Mesendoderm (in vitro differentiated cells): ENCODE data around the gene CYB5A. TPM values are rescaled to one million over a fixed set of nuclear protein-coding genes. Genes with fewer than 3 reads are reported as not detected.
A peak's percentile ranks its signal among the peaks of the same experiment; 100 is the strongest.

ENCODE experiments used
- DNase-seq: peaks from one replicate; pipeline ENCODE4 v3.0.0; 2013
- H2AK5ac ChIP-seq: 2 replicates; pipeline ENCODE4 v1.6.1; 2013; ENCODE audit warnings: low read length, inconsistent platforms
- H2BK120ac ChIP-seq: 2 replicates; pipeline ENCODE4 v1.6.1; 2013; ENCODE audit warnings: low read depth, mild to moderate bottlenecking, low read length, moderate library complexity, mixed read lengths
- H2BK15ac ChIP-seq: replicated peaks from 2 replicates; pipeline ENCODE4 v1.6.1; 2013; ENCODE audit warnings: low read depth, mild to moderate bottlenecking, moderate library complexity
- H2BK5ac ChIP-seq: 2 replicates; pipeline ENCODE4 v1.6.1; 2013; ENCODE audit warnings: low read length, inconsistent platforms
- H3K18ac ChIP-seq: 2 replicates; pipeline ENCODE4 v1.6.1; 2013; ENCODE audit warnings: mild to moderate bottlenecking, low read length, mixed read lengths
- H3K23ac ChIP-seq: one replicate; pipeline ENCODE4 v1.6.1; 2013; ENCODE audit warnings: low read length
- H3K27ac ChIP-seq: 2 replicates; pipeline ENCODE4 v1.5.1; 2013; ENCODE audit warnings: low read depth, mild to moderate bottlenecking, inconsistent platforms, low read length, moderate library complexity
- H3K27me3 ChIP-seq: 2 replicates; pipeline ENCODE4 v1.6.1; 2013; ENCODE audit warnings: low read length, control low read depth, mild to moderate bottlenecking, inconsistent platforms; ENCODE audit not compliant: insufficient read depth, poor library complexity
- H3K36me3 ChIP-seq: 2 replicates; pipeline ENCODE4 v1.6.1; 2013; ENCODE audit warnings: low read length, inconsistent platforms; ENCODE audit not compliant: control insufficient read depth, insufficient read depth
- H3K4ac ChIP-seq: one replicate; pipeline ENCODE4 v1.6.1; 2013; ENCODE audit warnings: low read depth, mild to moderate bottlenecking, low read length, moderate library complexity
- H3K4me1 ChIP-seq: 2 replicates; pipeline ENCODE4 v1.6.1; 2013; ENCODE audit warnings: low read depth, low read length, inconsistent platforms; ENCODE audit not compliant: control insufficient read depth
- H3K4me2 ChIP-seq: 2 replicates; pipeline ENCODE4 v1.6.1; 2013; ENCODE audit warnings: low read length
- H3K4me3 ChIP-seq: 2 replicates; pipeline ENCODE4 v1.5.1; 2013; ENCODE audit warnings: mild to moderate bottlenecking, low read length
- H3K56ac ChIP-seq: one replicate; pipeline ENCODE4 v1.6.1; 2013; ENCODE audit warnings: low read length
- H3K79me1 ChIP-seq: 2 replicates; pipeline ENCODE4 v1.6.1; 2013; ENCODE audit warnings: low read length, inconsistent platforms
- H3K79me2 ChIP-seq: 2 replicates; pipeline ENCODE4 v1.6.1; 2013; ENCODE audit warnings: mild to moderate bottlenecking, low read length; ENCODE audit not compliant: control insufficient read depth, insufficient read depth
- H3K9ac ChIP-seq: 2 replicates; pipeline ENCODE4 v1.6.1; 2013; ENCODE audit warnings: low read length, inconsistent platforms
- H4K5ac ChIP-seq: one replicate; pipeline ENCODE4 v1.6.1; 2013; ENCODE audit warnings: low read length
- H4K8ac ChIP-seq: one replicate; pipeline ENCODE4 v1.6.1; 2013; ENCODE audit warnings: low read depth, mild to moderate bottlenecking, control low read depth, low read length, moderate library complexity
- WGBS: extraction: QIAGEN DNeasy Blood & Tissue Kit; methylation state at CpG from one replicate; pipeline ENCODE4 v1.1.7; 2013; ENCODE audit warnings: low lambda C conversion rate, missing lambda C conversion rate; ENCODE audit not compliant: insufficient coverage; ENCODE audit errors: extremely low coverage; 5-methylcytosine and 5-hydroxymethylcytosine counted together
- polyA plus RNA-seq, 2 experiments: library from polyadenylated mRNA; stranded (reverse); fragments of 200-250 nt; gene quantifications; one replicate each; pipeline ENCODE4 v1.2.3, GENCODE V29; 2013

Gene CYB5A
- polyA plus RNA-seq (2013, experiment 1 of 2) = 79.8 TPM
- polyA plus RNA-seq (2013, experiment 2 of 2) = 88.2 TPM

GRCh38 chr18:74291771-74292540 lies at the start of gene CYB5A:
CYB5A (minus strand) TSS chr18:74291963; CDS start chr18:74291875, 88 bp downstream.
- Histone ChIP-seq H3K4me3 (peak within 1 kb of the TSS; percentile 81), H3K56ac (peak within 1 kb of the TSS; percentile 82), H3K79me2 (peaks cover 1% of the 10 kb centered on the region), H3K4me2 (peak within 1 kb of the TSS; percentile 69), H3K79me1 (no peaks in the 10 kb centered on the region), H4K8ac (peak within 1 kb of the TSS; percentile 16), H3K18ac (no peak within 1 kb of the TSS), H3K9ac (peak within 1 kb of the TSS; percentile 71), H2BK5ac (no peak within 1 kb of the TSS), H3K4ac (no peak within 1 kb of the TSS), H2BK15ac (no peak within 1 kb of the TSS), H3K4me1 (no peaks in the 10 kb centered on the region), H3K27ac (no peak within 1 kb of the TSS), H3K27me3 (no peaks in the 10 kb centered on the region), H4K5ac (no peak within 1 kb of the TSS), H2AK5ac (no peak within 1 kb of the TSS), H2BK120ac (no peak within 1 kb of the TSS), H3K36me3 (no peaks in the 10 kb centered on the region), H3K23ac (no peak within 1 kb of the TSS)
- peak; percentile 96 for DNase-seq
- no CpG with 5 or more reads among the region's 68 CpGs for WGBS

GRCh38 chr18:74337912-74338309 lies 46.1 kb upstream of the CYB5A start:
- no peaks in the 10 kb centered on the region for H3K79me1 ChIP-seq
- no peak overlapping the region for H3K4me3 ChIP-seq
- H3K4ac ChIP-seq = no peak overlapping the region
- no CpG with 5 or more reads among the region's 1 CpG for WGBS
- H3K79me2 ChIP-seq = no peaks in the 10 kb centered on the region
- DNase-seq = no peak
- no peak overlapping the region for H3K18ac ChIP-seq
- no peak overlapping the region for H2BK15ac ChIP-seq
- H3K27me3 ChIP-seq = no peaks in the 10 kb centered on the region
- H4K8ac ChIP-seq = no peak overlapping the region
- no peak overlapping the region for H3K4me2 ChIP-seq
- H2BK5ac ChIP-seq = no peak overlapping the region
- H2AK5ac ChIP-seq = no peak overlapping the region
- no peaks in the 10 kb centered on the region for H3K4me1 ChIP-seq
- no peak overlapping the region for H3K23ac ChIP-seq
- no peak overlapping the region for H4K5ac ChIP-seq
- no peak overlapping the region for H3K27ac ChIP-seq
- no peak overlapping the region for H3K9ac ChIP-seq
- no peaks in the 10 kb centered on the region for H3K36me3 ChIP-seq
- H3K56ac ChIP-seq = no peak overlapping the region
- H2BK120ac ChIP-seq = no peak overlapping the region

DNA sequence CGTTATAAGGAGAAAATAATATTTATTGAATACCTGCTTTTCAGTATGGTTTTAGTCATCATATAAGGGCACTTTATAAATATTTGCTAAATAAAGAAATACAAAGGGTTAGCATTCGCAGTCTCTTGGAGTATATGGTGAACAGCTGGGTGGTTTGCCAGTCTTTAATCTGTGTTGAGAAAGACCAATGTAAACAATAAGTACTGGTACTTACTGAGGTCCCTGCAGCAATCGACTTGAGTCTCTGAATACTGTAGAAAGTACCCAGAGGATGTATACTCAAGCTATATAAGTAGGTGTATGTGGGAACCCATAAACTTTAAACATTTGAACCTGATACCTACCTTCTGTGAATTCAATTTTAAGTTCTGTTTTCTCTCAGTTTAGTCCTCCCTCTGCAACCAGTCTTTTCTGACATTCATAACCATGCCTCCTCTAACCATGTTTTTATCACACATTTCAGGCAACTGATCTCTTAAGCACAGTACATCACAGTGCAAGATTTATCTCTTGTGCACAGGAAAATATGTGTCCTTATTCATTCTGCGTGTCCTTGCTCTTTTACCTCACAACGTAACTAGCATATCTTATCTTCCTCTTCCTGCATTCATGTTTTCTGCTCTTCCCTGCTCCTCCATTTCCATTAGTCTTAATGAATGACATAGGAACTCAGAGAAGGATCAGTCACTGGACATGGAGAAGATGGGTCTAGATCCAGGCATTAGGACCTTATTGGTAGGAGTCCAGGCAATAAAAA lies 45.6 kb upstream of the CYB5A start:
- no CpG with 5 or more reads among the region's 5 CpGs for WGBS
- H3K4me3 ChIP-seq = no peak overlapping the region
- no peak overlapping the region for H3K27ac ChIP-seq
- H3K56ac ChIP-seq = no peak overlapping the region
- H4K8ac ChIP-seq = no peak overlapping the region
- H2BK120ac ChIP-seq = no peak overlapping the region
- no peak overlapping the region for H2BK15ac ChIP-seq
- no peaks in the 10 kb centered on the region for H3K79me2 ChIP-seq
- H3K4me1 ChIP-seq = no peaks in the 10 kb centered on the region
- H3K27me3 ChIP-seq = no peaks in the 10 kb centered on the region
- H2BK5ac ChIP-seq = no peak overlapping the region
- no peak overlapping the region for H4K5ac ChIP-seq
- H3K4me2 ChIP-seq = no peak overlapping the region
- H3K9ac ChIP-seq = no peak overlapping the region
- no peak for DNase-seq
- H3K36me3 ChIP-seq = no peaks in the 10 kb centered on the region
- H2AK5ac ChIP-seq = no peak overlapping the region
- no peak overlapping the region for H3K4ac ChIP-seq
- no peaks in the 10 kb centered on the region for H3K79me1 ChIP-seq
- H3K18ac ChIP-seq = no peak overlapping the region
- H3K23ac ChIP-seq = no peak overlapping the region

DNA sequence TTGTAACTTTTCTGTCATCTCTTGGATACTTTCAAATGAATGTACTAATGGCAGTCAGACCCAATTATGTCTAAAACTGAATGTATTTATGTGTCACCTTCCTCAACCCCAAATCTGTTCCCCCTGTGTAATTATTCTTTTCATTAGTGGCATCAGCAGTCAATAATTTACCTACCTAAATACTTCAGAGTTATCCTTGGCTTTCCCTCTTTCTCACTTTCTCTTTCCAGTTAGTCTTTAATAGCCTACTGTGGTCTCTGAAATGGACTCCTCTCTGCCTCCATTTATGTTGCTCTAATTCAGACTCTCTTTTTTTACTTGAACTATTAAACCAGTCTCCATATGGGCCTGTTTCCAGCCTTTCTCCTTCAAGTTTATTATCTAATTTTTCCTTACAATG lies 44.9 kb upstream of the CYB5A start:
- Histone ChIP-seq H3K36me3 (no peaks in the 10 kb centered on the region), H3K79me2 (no peaks in the 10 kb centered on the region), H3K79me1 (no peaks in the 10 kb centered on the region), H2BK5ac (no peak overlapping the region), H3K4ac (no peak overlapping the region), H3K27ac (no peak overlapping the region), H3K4me3 (no peak overlapping the region), H3K18ac (no peak overlapping the region), H2AK5ac (no peak overlapping the region), H3K9ac (no peak overlapping the region), H2BK120ac (no peak overlapping the region), H3K4me2 (no peak overlapping the region), H3K27me3 (no peaks in the 10 kb centered on the region), H4K8ac (no peak overlapping the region), H2BK15ac (no peak overlapping the region), H4K5ac (no peak overlapping the region), H3K56ac (no peak overlapping the region), H3K4me1 (no peaks in the 10 kb centered on the region), H3K23ac (no peak overlapping the region)
- DNase-seq = no peak

- Histone ChIP-seq H3K4me2 (no peak overlapping the region), H3K79me2 (no peaks in the 10 kb centered on the region), H4K8ac (no peak overlapping the region), H3K4ac (no peak overlapping the region), H3K23ac (no peak overlapping the region), H3K27me3 (no peaks in the 10 kb centered on the region), H3K4me1 (no peaks in the 10 kb centered on the region), H2BK15ac (no peak overlapping the region), H3K27ac (no peak overlapping the region), H3K18ac (no peak overlapping the region), H2AK5ac (no peak overlapping the region), H4K5ac (no peak overlapping the region), H3K56ac (peak overlapping the region; percentile 12), H2BK5ac (no peak overlapping the region), H2BK120ac (no peak overlapping the region), H3K9ac (no peak overlapping the region), H3K4me3 (no peak overlapping the region), H3K79me1 (no peaks in the 10 kb centered on the region), H3K36me3 (no peaks in the 10 kb centered on the region)
- DNase-seq = no peak
These were observed 42.6 kb upstream of the CYB5A start for GRCh38 chr18:74334242-74334893.
